Fibroblast of mammary gland (primary cell): ENCODE results near the gene RBBP4.
"Not testable (repeated sequence)": the region's sequence is repeated elsewhere in the genome, so short reads cannot be mapped to it uniquely, and the experiment has no call there.

Experiments
- DNase-seq: peaks from one replicate; pipeline ENCODE4 v3.0.0-alpha.2; 2010; ENCODE audit warnings: low read depth
- H3K4me3 ChIP-seq: 2 replicates; pipeline ENCODE4 v1.5.1; 2011; ENCODE audit warnings: low read depth, mild to moderate bottlenecking, low read length, moderate library complexity; ENCODE audit not compliant: control insufficient read depth
- TF ChIP-seq, protein P1 (sequence below): conservative IDR thresholded peaks from 2 replicates; pipeline ENCODE4 v1.5.1; 2011; ENCODE audit warnings: low read depth, low read length, inconsistent platforms; ENCODE audit not compliant: control insufficient read depth, insufficient read depth

The RBBP4 gene

DNA sequence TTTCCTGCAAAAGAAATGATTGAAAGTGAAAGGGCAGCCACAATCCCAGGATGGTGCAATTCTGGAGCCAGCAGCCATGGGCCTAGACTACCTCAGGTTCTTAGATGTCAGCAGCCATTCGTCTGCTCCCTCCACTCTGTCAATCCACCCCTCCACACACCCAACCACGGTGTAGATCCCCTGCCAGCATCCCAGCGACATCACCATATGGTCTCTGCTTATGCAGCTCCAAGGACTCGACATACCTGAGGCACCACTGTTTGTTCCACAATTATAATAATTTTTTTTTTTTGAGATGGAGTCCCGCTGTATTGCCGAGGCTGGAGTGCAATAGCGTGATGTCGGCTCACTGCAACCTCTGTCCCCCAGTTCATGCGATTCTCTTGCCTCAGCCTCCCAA is 45.0 kb downstream of the RBBP4 start:
- H3K4me3 ChIP-seq = no peak overlapping the region
- TF ChIP-seq, protein P1, sequence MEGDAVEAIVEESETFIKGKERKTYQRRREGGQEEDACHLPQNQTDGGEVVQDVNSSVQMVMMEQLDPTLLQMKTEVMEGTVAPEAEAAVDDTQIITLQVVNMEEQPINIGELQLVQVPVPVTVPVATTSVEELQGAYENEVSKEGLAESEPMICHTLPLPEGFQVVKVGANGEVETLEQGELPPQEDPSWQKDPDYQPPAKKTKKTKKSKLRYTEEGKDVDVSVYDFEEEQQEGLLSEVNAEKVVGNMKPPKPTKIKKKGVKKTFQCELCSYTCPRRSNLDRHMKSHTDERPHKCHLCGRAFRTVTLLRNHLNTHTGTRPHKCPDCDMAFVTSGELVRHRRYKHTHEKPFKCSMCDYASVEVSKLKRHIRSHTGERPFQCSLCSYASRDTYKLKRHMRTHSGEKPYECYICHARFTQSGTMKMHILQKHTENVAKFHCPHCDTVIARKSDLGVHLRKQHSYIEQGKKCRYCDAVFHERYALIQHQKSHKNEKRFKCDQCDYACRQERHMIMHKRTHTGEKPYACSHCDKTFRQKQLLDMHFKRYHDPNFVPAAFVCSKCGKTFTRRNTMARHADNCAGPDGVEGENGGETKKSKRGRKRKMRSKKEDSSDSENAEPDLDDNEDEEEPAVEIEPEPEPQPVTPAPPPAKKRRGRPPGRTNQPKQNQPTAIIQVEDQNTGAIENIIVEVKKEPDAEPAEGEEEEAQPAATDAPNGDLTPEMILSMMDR = no peak
- DNase-seq = no peak

DNA sequence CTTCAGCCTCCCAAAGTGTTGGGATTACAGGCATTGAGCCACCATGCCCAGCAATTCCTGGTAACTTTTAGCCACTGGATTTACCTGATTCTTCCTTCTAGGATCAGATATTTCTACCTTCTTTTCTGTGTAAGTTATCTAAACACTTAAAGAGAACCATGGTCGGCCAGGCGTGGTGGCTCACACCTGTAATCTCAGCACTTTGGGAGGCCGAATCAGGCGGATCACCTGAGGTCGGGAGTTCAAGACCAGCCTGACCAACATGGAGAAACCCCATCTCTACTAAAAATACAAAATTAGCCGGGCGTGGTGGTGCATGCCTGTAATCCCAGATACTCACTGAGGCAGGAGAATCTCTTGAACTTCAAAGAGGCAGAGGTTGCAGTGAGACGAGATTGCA is 46.0 kb downstream of the RBBP4 start:
- H3K4me3 ChIP-seq, DNase-seq: not testable (repeated sequence)

- no peak for DNase-seq
- TF ChIP-seq, protein P1 = no peak
- H3K4me3 ChIP-seq = peak overlapping the region; percentile 53
Measured at GRCh38 chr1:32701421-32701911, 50.5 kb downstream of the RBBP4 start.

GRCh38 chr1:32701951-32702598 is 51.1 kb downstream of the RBBP4 start:
- TF ChIP-seq, protein P1 = no peak
- peak; percentile 23 for DNase-seq
- H3K4me3 ChIP-seq = peak overlapping the region; percentile 53

GRCh38 chr1:32702599-32703478 is 51.8 kb downstream of the RBBP4 start, which contains the start of gene SYNC:
SYNC (minus strand) TSS chr1:32702770; CDS start chr1:32702660, 110 bp downstream.
- DNase-seq = peak; percentile 58

GRCh38 chr1:32703479-32704291 is 52.7 kb downstream of the RBBP4 start:
- peak; percentile 93 for DNase-seq
- H3K4me3 ChIP-seq = peak overlapping the region; percentile 63
- TF ChIP-seq, protein P1 = no peak

More at GRCh38 chr1:32702599-32703478, 51.8 kb downstream of the RBBP4 start, which contains the start of gene SYNC:
- peak within 1 kb of the TSS; percentile 63 for H3K4me3 ChIP-seq
- TF ChIP-seq, protein P1 = no peak
